ENCODE results near the gene FOSL1.

DNA sequence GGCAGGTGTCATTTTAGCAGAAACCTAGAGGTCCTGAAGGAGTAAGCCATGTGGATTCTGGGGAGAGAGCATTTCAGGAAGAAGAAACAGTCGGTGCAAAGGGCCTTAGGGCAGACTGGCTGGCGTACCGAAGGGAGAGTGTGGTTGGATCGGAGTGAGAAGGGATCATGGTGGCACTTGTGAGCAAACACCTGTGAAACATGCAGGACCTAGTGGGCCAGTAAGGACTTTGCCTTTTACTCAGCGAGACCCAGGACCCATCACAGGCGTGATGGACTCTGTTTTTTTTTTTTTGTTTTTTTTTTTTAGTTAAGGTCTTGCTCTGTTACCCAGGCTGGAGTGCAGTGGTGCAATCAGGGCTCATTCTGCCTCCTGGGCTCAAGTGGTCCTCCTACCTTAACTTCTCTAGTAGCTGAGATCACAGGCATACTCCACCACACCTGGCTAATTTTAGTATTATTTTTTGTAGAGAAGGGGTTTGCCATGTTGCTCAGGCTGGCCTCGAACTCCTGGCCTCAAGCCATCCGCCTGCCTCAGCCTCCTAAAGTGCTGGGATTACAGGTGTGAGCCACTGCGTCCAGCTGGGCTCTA lies 41.6 kb upstream of the FOSL1 start:
- no peak for TF ChIP-seq POLR2AphosphoS5 (IDR thresholded peaks at IDR 0.05)
- TF ChIP-seq CTCF (IDR thresholded peaks at IDR 0.05), result no peak
- no peak for TF ChIP-seq POLR2A (IDR thresholded peaks at IDR 0.05)
- no peak for TF ChIP-seq EP300 (IDR thresholded peaks at IDR 0.05)

Data from upper lobe of left lung (tissue), 4 donors.